K562 (cell line): ENCODE results near the gene GIMAP7. TPM values are rescaled to one million over a fixed set of nuclear protein-coding genes. Genes with fewer than 3 reads are reported as not detected.
A peak's percentile ranks its signal among the peaks of the same experiment; 100 is the strongest.

ENCODE experiments used
- ASH1L ChIP-seq: fragments of 450-650 bp; IDR thresholded peaks from 2 replicates; pipeline ENCODE4 v1.6.1; 2018; ENCODE audit warnings: borderline replicate concordance, mild to moderate bottlenecking, low read depth; ENCODE audit not compliant: partially characterized antibody
- FOXA1 ChIP-seq: fragments of 450-650 bp; IDR thresholded peaks from 2 replicates; pipeline ENCODE4 v1.6.1; 2016; ENCODE audit warnings: mild to moderate bottlenecking, borderline replicate concordance
- GABPA ChIP-seq: fragments of 200-800 bp; sonication (Bioruptor generic); conservative IDR thresholded peaks from 2 replicates; pipeline ENCODE4 v1.6.1; 2016; ENCODE audit warnings: low read depth, missing genetic modification characterization, missing compliant biosample characterization
- GABPB1 ChIP-seq: sonication (generic); formaldehyde crosslinking; IDR thresholded peaks from 2 replicates; pipeline ENCODE4 v1.8.0; 2022; ENCODE audit warnings: mild to moderate bottlenecking, missing genetic modification reagents
- GATAD2A ChIP-seq: fragments of 450-650 bp; IDR thresholded peaks from 2 replicates; pipeline ENCODE4 v1.6.1; 2017
- MLX ChIP-seq, 2 experiments: fragments of 450-650 bp in 1 of 2; sonication (generic) in 1 of 2; formaldehyde crosslinking; conservative IDR thresholded peaks; 2 replicates each; pipeline versions ENCODE4 v1.4.0 to v1.8.1; 2020 to 2022; ENCODE audit warnings: mild to moderate bottlenecking in 1 of 2, missing genetic modification reagents in 1 of 2
- TAF15 ChIP-seq: fragments of 200-400 bp; formaldehyde crosslinking; IDR thresholded peaks from 2 replicates; pipeline ENCODE4 v1.6.1; 2017; ENCODE audit warnings: mild to moderate bottlenecking, low read depth, low read length, moderate library complexity
- TAL1 ChIP-seq: fragments of 450-650 bp; IDR thresholded peaks from 2 replicates; pipeline ENCODE4 v1.6.1; 2016; ENCODE audit warnings: mild to moderate bottlenecking
- ZNF3 ChIP-seq: fragments of 250-450 bp; sonication (Bioruptor Pico); IDR thresholded peaks from 2 replicates; pipeline ENCODE4 v1.5.0; 2021; ENCODE audit warnings: mild to moderate bottlenecking, moderate library complexity
- ZNF318 ChIP-seq, 2 experiments: fragments of 450-650 bp; IDR thresholded peaks; 2 replicates each; pipeline ENCODE4 v1.6.1; 2016; ENCODE audit warnings: mild to moderate bottlenecking in 2 of 2, borderline replicate concordance in 1 of 2, low read depth in 1 of 2, moderate library complexity in 1 of 2
- ZNF512 ChIP-seq: IDR thresholded peaks from 2 replicates; pipeline ENCODE4 v1.6.1; 2016; ENCODE audit warnings: missing genetic modification characterization, missing compliant biosample characterization
- polyA plus RNA-seq, 8 experiments: library from polyadenylated mRNA; depleted of rRNA in 4 of 8; stranded (reverse) in 5 of 8; unstranded in 3 of 8; fragments of >200 nt; fragmentation: Nextera tagmentation in 2 of 8; fragmentation: Illumina TruSeq in 1 of 8; extraction: Ambion mirVana in 2 of 8; extraction: Trizol in 1 of 8; gene quantifications; 2 replicates each; pipeline versions ENCODE4 v1.2.1 to v1.2.3, GENCODE V29; 2011 to 2014; ENCODE audit warnings: inconsistent platforms in 1 of 8, missing spikeins in 1 of 8
- total RNA-seq, 7 experiments: library from RNA; depleted of rRNA in 6 of 7; stranded (reverse); fragments of >200 nt in 6 of 7; fragmentation: Illumina TruSeq in 2 of 7; extraction: Trizol in 2 of 7; gene quantifications; 2 replicates each; pipeline versions ENCODE4 v1.2.1 to v1.2.3, GENCODE V29; 2011 to 2021; ENCODE audit warnings: low replicate concordance in 1 of 7
- TF ChIP-seq, protein P1 (sequence below): fragments of 200-400 bp; formaldehyde crosslinking; IDR thresholded peaks from 2 replicates; pipeline ENCODE4 v1.6.1; 2017; ENCODE audit warnings: mild to moderate bottlenecking, low read depth, low read length, moderate library complexity

GIMAP7 gene
- total and polyA plus RNA-seq, 9 of the 15 experiments (the other 6 are each of a cell fraction or from before 2014, with no cell fraction given), result 0.42 TPM; not detected in 8

DNA sequence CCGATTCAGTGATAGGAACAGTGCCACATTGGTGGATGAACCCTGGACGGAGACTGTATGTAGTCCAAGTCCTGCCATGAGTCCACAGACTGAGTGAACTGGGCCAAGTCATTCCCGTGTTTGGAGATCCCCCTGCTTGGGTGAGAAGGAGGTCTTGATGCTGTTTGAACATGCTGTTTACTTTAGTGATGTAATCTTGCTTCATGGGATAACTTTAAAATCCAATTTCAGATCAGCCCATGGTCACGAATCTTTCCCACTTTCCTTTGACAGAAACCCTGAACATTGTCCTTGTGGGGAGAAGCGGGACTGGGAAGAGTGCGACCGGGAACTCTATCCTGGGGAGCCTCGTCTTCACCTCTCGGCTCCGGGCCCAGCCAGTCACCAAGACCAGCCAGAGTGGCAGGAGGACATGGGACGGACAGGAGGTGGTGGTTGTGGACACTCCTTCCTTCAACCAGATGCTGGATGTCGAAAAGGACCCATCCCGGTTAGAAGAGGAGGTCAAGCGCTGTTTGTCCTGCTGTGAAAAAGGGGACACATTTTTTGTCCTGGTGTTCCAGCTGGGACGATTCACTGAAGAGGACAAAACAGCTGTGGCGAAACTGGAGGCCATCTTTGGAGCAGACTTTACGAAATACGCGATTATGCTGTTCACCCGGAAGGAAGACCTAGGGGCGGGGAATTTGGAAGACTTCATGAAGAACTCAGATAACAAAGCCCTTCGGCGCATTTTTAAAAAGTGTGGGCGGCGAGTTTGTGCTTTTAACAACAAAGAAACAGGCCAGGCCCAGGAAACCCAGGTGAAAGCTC is 37.6 kb upstream of the GIMAP7 start (continued):
- TF ChIP-seq, protein P1, sequence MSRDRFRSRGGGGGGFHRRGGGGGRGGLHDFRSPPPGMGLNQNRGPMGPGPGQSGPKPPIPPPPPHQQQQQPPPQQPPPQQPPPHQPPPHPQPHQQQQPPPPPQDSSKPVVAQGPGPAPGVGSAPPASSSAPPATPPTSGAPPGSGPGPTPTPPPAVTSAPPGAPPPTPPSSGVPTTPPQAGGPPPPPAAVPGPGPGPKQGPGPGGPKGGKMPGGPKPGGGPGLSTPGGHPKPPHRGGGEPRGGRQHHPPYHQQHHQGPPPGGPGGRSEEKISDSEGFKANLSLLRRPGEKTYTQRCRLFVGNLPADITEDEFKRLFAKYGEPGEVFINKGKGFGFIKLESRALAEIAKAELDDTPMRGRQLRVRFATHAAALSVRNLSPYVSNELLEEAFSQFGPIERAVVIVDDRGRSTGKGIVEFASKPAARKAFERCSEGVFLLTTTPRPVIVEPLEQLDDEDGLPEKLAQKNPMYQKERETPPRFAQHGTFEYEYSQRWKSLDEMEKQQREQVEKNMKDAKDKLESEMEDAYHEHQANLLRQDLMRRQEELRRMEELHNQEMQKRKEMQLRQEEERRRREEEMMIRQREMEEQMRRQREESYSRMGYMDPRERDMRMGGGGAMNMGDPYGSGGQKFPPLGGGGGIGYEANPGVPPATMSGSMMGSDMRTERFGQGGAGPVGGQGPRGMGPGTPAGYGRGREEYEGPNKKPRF, result no peak
- TF ChIP-seq ASH1L, result no peak
- no peak for TF ChIP-seq ZNF512 (tag)
- TF ChIP-seq MLX (CRISPR knock-in tag; conservative IDR thresholded peaks at IDR 0.05), result no peak
- no peak for TF ChIP-seq FOXA1
- TF ChIP-seq GABPA, result peak; percentile 80
- peak; percentile 63; the same call in 1 of the 2 replicates for TF ChIP-seq GABPB1 (CRISPR knock-in tag)
- TF ChIP-seq ZNF3 (CRISPR knock-in tag), result no peak
- TF ChIP-seq GATAD2A, result no peak
- TF ChIP-seq TAL1, result no peak
- no peak for TF ChIP-seq TAF15
- no peak for TF ChIP-seq ZNF318 (IDR thresholded peaks at IDR 0.05; ENCODE audit: borderline replicate concordance in 1 of 2, low read depth in 1 of 2)
